GM13976 (cell line): ENCODE results near the gene TMC4.
"Not testable (repeated sequence)": the region's sequence is repeated elsewhere in the genome, so short reads cannot be mapped to it uniquely, and the experiment has no call there.

Source experiments
- DNase-seq: peaks from one replicate; pipeline ENCODE4 v3.0.0; 2012; ENCODE audit warnings: low spot score
- in situ Hi-C: fragments of 300-500 bp; cut with MboI; formaldehyde crosslinking; loops from one replicate; pipeline ENCODE4 v1.12.0; 2022; ENCODE audit warnings: low sequenced_read_pairs, mixed read lengths, inconsistent platforms; ENCODE audit not compliant: unreplicated experiment
- TF ChIP-seq, protein P1 (sequence below): IDR thresholded peaks from 2 replicates; pipeline ENCODE4 v1.5.1; 2012; ENCODE audit warnings: borderline replicate concordance, mild to moderate bottlenecking; ENCODE audit not compliant: insufficient read depth; ENCODE audit errors: extremely low read depth, missing control alignments, control extremely low read depth

Gene TMC4

DNA sequence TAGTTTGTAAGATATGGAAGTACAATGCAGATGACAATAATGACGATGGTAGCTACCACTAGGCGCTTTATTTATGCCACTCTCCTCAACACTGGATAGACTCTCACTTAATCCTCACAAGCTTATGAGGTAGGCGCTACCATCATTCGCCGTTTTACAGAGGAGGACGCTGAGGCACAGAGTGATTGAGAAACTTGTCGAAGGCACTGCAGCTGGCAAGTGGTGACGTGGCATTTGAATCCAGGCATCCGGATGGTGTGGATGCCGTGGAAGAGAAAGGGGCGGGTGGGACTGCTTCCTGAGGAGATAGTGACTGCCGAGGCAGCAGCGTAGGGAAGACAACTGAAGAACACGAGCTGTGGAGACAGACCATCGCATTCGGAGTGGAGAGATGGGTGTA lies 26.4 kb upstream of the TMC4 start:
- DNase-seq, result no peak
- TF ChIP-seq, protein P1, sequence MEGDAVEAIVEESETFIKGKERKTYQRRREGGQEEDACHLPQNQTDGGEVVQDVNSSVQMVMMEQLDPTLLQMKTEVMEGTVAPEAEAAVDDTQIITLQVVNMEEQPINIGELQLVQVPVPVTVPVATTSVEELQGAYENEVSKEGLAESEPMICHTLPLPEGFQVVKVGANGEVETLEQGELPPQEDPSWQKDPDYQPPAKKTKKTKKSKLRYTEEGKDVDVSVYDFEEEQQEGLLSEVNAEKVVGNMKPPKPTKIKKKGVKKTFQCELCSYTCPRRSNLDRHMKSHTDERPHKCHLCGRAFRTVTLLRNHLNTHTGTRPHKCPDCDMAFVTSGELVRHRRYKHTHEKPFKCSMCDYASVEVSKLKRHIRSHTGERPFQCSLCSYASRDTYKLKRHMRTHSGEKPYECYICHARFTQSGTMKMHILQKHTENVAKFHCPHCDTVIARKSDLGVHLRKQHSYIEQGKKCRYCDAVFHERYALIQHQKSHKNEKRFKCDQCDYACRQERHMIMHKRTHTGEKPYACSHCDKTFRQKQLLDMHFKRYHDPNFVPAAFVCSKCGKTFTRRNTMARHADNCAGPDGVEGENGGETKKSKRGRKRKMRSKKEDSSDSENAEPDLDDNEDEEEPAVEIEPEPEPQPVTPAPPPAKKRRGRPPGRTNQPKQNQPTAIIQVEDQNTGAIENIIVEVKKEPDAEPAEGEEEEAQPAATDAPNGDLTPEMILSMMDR, result no peak
- in situ Hi-C loops, result no loop called here

DNA sequence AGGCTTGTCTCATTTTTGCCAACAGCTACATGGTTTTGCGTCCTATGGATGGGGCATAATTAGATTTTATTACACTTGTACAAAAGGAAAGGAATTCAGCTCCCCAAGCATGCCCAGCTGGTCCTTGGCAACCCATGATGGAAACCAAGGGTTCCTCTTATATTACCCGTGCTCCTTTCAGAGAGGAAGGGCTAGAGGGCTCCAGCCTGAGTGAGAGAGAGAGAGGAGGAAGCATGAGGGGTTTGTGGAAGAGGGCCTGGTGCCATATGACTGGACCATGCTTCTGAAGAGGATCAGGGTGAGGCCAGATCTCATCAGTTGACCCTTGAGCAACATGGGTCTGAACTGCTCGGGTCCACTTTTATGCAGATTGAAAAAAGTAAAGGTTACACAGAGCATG lies 24.2 kb upstream of the TMC4 start:
- in situ Hi-C loops, result no loop called here
- TF ChIP-seq, protein P1, result no peak

DNA sequence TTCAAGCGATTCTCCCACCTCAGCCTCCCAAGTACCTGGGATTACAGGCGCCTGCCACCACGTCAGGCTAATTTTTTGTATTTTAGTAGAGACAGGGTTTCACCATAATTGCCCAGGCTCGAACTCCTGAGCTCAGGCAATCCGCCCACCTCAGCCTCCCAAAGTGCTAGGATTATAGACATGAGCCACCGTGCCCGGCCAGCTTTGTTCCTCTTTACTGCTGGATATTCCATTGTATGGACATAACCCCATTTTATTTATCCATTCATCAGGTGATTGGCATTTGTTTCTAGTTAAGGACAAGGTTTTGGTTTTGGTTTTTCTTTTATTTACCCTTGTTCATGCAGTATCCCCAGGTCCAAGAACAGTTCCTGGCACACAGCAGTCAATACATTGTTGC lies 23.6 kb upstream of the TMC4 start:
- DNase-seq, result no peak
- in situ Hi-C loops, result no loop called here
- TF ChIP-seq, protein P1, result no peak

More for the DNA sequence above, 24.2 kb upstream of the TMC4 start:
- no peak for DNase-seq

DNA sequence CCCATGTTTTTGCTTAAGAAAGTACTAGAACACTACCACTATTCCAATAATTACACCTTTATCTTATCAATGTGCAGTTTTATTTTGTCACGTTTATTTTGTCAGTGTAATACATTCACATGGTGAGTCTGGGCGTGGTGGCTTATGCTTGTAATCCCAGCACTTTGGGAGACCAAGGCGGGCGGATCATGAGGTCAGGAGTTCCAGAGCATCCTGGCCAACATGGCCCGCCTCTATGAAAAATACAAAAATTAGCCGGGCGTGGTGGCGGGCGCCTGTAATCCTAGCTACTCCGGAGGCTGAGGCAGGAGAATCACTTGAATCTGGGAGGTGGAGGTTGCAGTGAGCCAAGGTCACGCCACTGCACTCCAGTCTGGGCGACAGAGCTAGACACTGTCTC lies 21.5 kb upstream of the TMC4 start:
- in situ Hi-C loops, DNase-seq: not testable (repeated sequence)

DNA sequence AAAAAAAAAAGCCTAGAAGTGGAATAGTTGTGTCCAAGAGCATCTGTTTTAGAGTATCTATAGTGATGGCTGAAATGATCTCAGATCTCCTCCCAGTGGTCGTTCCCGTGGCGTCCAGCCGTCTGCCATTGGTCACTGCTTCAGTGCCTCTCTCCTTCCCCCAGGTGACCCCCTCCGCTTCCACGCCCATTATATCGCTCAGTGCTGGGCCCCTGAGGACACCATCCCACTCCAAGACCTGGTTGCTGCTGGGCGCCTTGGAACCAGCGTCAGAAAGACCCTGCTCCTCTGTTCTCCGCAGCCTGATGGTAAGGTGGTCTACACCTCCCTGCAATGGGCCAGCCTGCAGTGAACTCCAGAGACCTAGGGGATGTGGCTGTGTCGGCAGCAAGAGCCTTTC lies 20.1 kb upstream of the TMC4 start:
- no peak for DNase-seq
- TF ChIP-seq, protein P1, result no peak
- in situ Hi-C loops, result no loop called here

DNA sequence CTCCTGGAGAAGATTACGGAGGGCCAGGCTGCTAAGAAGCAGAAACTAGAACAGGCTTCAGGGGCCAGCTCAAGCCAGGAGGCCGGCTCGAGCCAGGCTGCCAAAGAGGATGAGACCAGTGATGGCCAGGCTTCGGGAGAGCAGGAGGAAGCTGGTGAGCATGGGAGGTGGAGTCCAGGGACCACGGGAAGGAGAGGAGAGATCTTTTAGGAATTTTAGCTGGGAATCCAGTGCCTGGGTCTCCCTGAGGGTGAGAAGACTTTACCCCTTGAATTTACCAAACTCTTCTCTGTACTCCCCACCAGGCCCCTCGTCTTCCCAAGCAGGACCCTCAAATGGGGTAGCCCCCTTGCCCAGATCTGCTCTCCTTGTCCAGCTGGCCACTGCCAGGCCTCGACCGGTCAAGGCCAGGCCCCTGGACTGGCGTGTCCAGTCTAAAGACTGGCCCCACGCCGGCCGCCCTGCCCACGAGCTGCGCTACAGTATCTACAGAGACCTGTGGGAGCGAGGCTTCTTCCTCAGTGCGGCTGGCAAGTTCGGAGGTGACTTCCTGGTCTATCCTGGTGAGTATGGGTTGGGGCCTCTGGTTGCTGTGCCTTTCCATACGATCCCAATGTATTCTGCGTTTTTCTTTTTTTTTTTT lies 19.0 kb upstream of the TMC4 start:
- no peak for DNase-seq
- in situ Hi-C loops, result no loop called here
- TF ChIP-seq, protein P1, result no peak

DNA sequence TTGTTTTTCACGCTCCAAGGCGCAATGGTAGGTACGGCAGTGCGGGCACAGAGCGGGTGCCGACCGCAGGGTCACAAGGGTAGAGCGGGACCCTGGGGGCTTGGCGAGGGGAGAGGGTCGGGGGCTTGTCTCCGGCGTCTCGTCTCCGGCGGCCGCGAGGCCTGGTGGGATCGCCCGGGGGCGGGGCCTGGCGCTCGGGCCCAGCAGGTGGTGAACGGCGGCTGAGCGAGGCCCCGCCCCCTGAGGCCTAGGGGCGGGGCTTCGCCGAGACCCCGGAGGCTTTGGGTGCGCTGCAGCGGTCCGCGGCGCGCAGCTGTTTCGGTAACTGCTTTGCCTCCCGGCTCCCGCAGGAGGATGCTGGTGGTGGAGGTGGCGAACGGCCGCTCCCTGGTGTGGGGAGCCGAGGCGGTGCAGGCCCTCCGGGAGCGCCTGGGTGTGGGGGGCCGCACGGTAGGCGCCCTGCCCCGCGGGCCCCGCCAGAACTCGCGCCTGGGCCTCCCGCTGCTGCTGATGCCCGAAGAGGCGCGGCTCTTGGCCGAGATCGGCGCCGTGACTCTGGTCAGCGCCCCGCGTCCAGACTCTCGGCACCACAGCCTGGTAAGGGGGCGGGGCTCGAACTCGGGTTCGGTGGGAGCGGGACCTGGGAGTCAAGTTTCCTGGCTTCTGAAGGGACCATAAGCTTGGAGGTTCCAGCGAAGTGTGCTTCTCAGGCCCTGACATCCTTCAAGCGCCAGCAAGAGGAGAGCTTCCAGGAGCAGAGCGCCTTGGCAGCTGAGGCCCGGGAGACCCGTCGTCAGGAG lies 18.3 kb upstream of the TMC4 start, which contains the start of gene TSEN34:
TSEN34 (plus strand) TSS at position 298 of the 800 bp plus-strand sequence; CDS start at position 355, 57 bp downstream.
- TF ChIP-seq, protein P1, result no peak
- peak; percentile 86 for DNase-seq
- in situ Hi-C loops, result no loop called here
